Peyer's patch (tissue), 4 donors: ENCODE data around the gene ARHGAP30.

Source experiments
- CTCF ChIP-seq, 6 experiments: fragments of 450-650 bp in 4 of 6; fragments of 200-600 bp in 2 of 6; sonication (generic) in 1 of 6; IDR thresholded peaks; one replicate each; pipeline ENCODE4 v1.5.1; 2017 to 2019; ENCODE audit warnings: antibody characterized with exemption in 6 of 6, mild to moderate bottlenecking in 3 of 6, moderate library complexity in 1 of 6
- POLR2A ChIP-seq, 2 donors: fragments of 450-650 bp; IDR thresholded peaks; one replicate each; pipeline ENCODE4 v1.5.1; 2017; ENCODE audit warnings: antibody characterized with exemption in 2 of 2, mild to moderate bottlenecking in 2 of 2, moderate library complexity in 2 of 2

GRCh38 chr1:161054232-161054631, 15.5 kb downstream of the ARHGAP30 start:
- no peak for TF ChIP-seq POLR2A (IDR thresholded peaks at IDR 0.05)
- TF ChIP-seq CTCF (IDR thresholded peaks at IDR 0.05) = no peak
